Hair follicular keratinocyte (primary cell): Measurements from ENCODE around the gene ERCC6L. TPM values are rescaled to one million over a fixed set of nuclear protein-coding genes. Genes with fewer than 3 reads are reported as not detected.

Experiments used
- total RNA-seq: library from RNA; depleted of rRNA; stranded (reverse); fragments of >200 nt; gene quantifications from 2 replicates; pipeline ENCODE4 v1.2.3, GENCODE V29; 2015

The ERCC6L gene, protein sequence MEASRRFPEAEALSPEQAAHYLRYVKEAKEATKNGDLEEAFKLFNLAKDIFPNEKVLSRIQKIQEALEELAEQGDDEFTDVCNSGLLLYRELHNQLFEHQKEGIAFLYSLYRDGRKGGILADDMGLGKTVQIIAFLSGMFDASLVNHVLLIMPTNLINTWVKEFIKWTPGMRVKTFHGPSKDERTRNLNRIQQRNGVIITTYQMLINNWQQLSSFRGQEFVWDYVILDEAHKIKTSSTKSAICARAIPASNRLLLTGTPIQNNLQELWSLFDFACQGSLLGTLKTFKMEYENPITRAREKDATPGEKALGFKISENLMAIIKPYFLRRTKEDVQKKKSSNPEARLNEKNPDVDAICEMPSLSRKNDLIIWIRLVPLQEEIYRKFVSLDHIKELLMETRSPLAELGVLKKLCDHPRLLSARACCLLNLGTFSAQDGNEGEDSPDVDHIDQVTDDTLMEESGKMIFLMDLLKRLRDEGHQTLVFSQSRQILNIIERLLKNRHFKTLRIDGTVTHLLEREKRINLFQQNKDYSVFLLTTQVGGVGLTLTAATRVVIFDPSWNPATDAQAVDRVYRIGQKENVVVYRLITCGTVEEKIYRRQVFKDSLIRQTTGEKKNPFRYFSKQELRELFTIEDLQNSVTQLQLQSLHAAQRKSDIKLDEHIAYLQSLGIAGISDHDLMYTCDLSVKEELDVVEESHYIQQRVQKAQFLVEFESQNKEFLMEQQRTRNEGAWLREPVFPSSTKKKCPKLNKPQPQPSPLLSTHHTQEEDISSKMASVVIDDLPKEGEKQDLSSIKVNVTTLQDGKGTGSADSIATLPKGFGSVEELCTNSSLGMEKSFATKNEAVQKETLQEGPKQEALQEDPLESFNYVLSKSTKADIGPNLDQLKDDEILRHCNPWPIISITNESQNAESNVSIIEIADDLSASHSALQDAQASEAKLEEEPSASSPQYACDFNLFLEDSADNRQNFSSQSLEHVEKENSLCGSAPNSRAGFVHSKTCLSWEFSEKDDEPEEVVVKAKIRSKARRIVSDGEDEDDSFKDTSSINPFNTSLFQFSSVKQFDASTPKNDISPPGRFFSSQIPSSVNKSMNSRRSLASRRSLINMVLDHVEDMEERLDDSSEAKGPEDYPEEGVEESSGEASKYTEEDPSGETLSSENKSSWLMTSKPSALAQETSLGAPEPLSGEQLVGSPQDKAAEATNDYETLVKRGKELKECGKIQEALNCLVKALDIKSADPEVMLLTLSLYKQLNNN
- total RNA-seq, result 2.2 and 7.2 TPM in 2 replicates

DNA sequence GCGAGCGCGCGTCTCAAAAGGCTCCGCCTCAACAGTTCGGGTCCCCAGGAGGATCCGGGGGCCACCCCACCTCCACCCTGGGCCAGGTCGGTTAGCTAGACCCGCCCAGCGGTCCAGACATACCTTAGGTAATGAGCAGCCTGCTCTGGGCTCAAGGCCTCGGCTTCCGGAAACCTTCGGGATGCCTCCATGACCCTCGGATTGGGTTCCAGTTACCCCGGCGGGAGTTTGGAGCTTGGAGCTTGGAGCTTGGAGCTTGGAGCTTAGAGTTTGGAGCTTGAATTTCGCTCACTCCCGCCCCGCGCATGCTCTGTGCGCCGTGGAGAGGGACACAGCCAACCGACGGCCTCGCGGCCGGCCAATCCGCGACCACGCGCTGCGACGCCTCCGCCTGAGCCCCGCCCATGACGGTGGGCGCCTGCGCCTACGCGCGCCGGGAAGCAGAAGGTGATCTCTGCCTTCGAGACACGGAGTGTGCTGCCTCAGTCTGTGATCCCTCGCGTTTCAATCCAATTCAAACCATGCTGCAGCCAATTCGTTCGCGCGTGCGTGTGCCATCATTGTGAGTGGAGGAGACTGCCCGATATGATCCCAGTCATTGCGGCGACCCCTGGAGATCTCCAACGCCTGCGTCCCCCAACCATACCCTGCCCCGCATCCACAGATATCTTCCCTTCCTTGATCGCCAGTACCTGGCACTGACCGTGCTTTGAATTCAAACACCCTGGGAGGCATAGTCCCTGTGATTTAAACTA lies at the start of gene ERCC6L:
ERCC6L (minus strand) TSS at position 307 of the 755 bp plus-strand sequence; CDS start at position 191, 116 bp downstream.

DNA sequence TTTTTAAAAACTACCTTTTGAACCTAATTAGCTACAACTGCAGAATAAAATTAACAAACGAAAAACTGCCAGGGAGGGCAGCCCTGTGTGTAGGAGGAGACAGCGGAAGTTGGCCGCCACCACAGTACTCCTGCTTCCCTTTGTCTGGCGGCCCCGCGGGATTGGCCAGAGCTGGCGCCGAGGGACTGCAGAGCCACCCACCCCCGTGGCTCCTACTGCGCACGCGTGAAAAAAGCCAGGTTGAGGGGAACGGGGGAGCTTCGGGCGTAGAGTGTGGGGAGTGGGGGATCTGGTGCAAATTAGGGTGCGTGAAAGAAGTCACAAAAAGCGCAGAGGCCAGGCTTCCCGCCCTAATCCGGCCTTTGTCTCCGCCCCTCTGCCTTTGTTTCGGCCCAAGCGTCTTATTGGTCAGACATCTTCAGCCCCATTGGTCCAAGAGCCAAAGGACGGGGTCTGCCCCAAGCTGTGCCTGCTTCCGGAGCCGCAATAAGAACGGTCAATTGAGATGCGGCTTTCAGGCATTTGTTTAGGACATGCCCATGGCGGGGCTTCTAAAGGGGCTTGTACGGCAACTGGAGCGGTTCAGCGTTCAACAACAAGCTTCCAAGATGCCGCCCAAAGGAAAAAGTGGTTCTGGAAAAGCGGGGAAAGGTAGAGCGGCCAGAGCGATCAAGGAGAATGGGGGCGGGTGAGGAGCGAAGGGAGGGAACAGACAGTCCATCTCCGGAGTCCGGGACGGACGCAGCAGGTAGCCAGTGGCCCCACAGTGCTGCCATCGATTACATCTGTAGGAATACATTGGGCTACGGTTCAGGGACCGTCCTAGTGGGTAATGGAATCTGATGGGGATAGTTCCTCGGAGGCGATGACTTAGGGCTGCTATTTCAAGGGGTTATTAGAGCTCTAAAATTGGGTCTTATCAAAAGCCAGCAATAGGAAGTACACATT lies 57.4 kb downstream of the ERCC6L start, which contains the start of gene PIN4:
PIN4 (plus strand) TSS at position 580 of the 948 bp plus-strand sequence; CDS start at position 609, 29 bp downstream.

Other genes with a start within 250 kb of the ERCC6L start
- not detected in 2 replicates for gene RTL5, start 107.1 kb downstream of the ERCC6L start, total RNA-seq
- gene PIN4, start 57.3 kb downstream of the ERCC6L start, total RNA-seq, result 9.3 and 18.9 TPM in 2 replicates
- gene RPS4X, start 38.2 kb upstream of the ERCC6L start, total RNA-seq, result 817 and 890 TPM in 2 replicates
- gene CITED1, start 66.9 kb upstream of the ERCC6L start, total RNA-seq, result not detected in 2 replicates